HepG2 (cell line): ENCODE data around the gene DNMT3A. TPM values are rescaled to one million over a fixed set of nuclear protein-coding genes. Genes with fewer than 3 reads are reported as not detected.

Experiments
- CHD2 ChIP-seq: IDR thresholded peaks from 2 replicates; pipeline ENCODE4 v1.6.1; 2011; ENCODE audit warnings: low read depth, low read length, improper control_type of control experiment
- ISX ChIP-seq: sonication (generic); formaldehyde crosslinking; conservative IDR thresholded peaks from 2 replicates; pipeline ENCODE4 v1.5.0; 2020; ENCODE audit warnings: missing genetic modification reagents
- MBD4 ChIP-seq: IDR thresholded peaks from 2 replicates; pipeline ENCODE4 v1.6.1; 2012; ENCODE audit warnings: low read length, inconsistent platforms, borderline replicate concordance
- NCOR1 ChIP-seq: fragments of 200-600 bp; sonication (generic); IDR thresholded peaks from 2 replicates; pipeline ENCODE4 v1.7.0; 2017; ENCODE audit warnings: antibody characterized with exemption, low read length, borderline replicate concordance
- NFIC ChIP-seq: IDR thresholded peaks from 2 replicates; pipeline ENCODE4 v1.6.1; 2012; ENCODE audit warnings: mild to moderate bottlenecking, low read length, inconsistent platforms
- POLR2A ChIP-seq, 2 experiments: IDR thresholded peaks; 2 replicates each; pipeline ENCODE4 v1.6.1; 2011; ENCODE audit warnings: low read depth in 2 of 2, low read length in 2 of 2, mild to moderate bottlenecking in 1 of 2, moderate library complexity in 1 of 2; ENCODE audit not compliant: insufficient read depth in 1 of 2
- SP1 ChIP-seq, 2 experiments: fragments of 450-650 bp in 1 of 2; sonication (generic) in 1 of 2; formaldehyde crosslinking in 1 of 2; IDR thresholded peaks; 2 replicates each; pipeline versions ENCODE4 v1.4.0 to v1.6.1; 2016 to 2020; ENCODE audit warnings: missing genetic modification reagents in 1 of 2
- ZBTB40 ChIP-seq, 2 experiments: fragments of 450-650 bp in 1 of 2; sonication (generic) in 1 of 2; formaldehyde crosslinking in 1 of 2; IDR thresholded peaks; 2 replicates each; pipeline versions ENCODE4 v1.6.1 to v1.8.0; 2016 to 2022; ENCODE audit warnings: antibody characterized with exemption in 1 of 2, mild to moderate bottlenecking in 1 of 2, missing genetic modification reagents in 1 of 2
- ZMYM2 ChIP-seq: sonication (generic); formaldehyde crosslinking; IDR thresholded peaks from 2 replicates; pipeline ENCODE4 v1.8.0; 2022; ENCODE audit warnings: mild to moderate bottlenecking, missing genetic modification reagents
- ZNF138 ChIP-seq: sonication (generic); formaldehyde crosslinking; IDR thresholded peaks from 2 replicates; pipeline ENCODE4 v1.5.0; 2020; ENCODE audit warnings: mild to moderate bottlenecking, low read depth, missing genetic modification reagents
- ZNF383 ChIP-seq: sonication (generic); formaldehyde crosslinking; IDR thresholded peaks from 2 replicates; pipeline ENCODE4 v1.4.0; 2020; ENCODE audit warnings: missing genetic modification reagents, mild to moderate bottlenecking, borderline replicate concordance
- ZNF430 ChIP-seq: sonication (generic); formaldehyde crosslinking; IDR thresholded peaks from 2 replicates; pipeline ENCODE4 v1.9.0; 2021; ENCODE audit warnings: mild to moderate bottlenecking, missing genetic modification reagents
- ZNF615 ChIP-seq: sonication (generic); formaldehyde crosslinking; IDR thresholded peaks from 2 replicates; pipeline ENCODE4 v1.5.0; 2020; ENCODE audit warnings: mild to moderate bottlenecking, missing genetic modification reagents, borderline replicate concordance
- ZNF724P ChIP-seq: sonication (generic); formaldehyde crosslinking; IDR thresholded peaks from 2 replicates; pipeline ENCODE4 v1.8.0; 2022; ENCODE audit warnings: missing genetic modification reagents, borderline replicate concordance
- ZNF737 ChIP-seq: sonication (generic); formaldehyde crosslinking; IDR thresholded peaks from 2 replicates; pipeline ENCODE4 v1.5.0; 2020; ENCODE audit warnings: missing genetic modification reagents, mild to moderate bottlenecking, borderline replicate concordance
- ZNF777 ChIP-seq: sonication (generic); formaldehyde crosslinking; IDR thresholded peaks from 2 replicates; pipeline ENCODE4 v1.4.0; 2020; ENCODE audit warnings: missing genetic modification reagents
- ZNF850 ChIP-seq: sonication (generic); formaldehyde crosslinking; conservative IDR thresholded peaks from 2 replicates; pipeline ENCODE4 v1.9.0; 2021; ENCODE audit warnings: mild to moderate bottlenecking, missing genetic modification reagents
- ZSCAN31 ChIP-seq: sonication (generic); formaldehyde crosslinking; IDR thresholded peaks from 2 replicates; pipeline ENCODE4 v1.5.0; 2020; ENCODE audit warnings: low read depth, mild to moderate bottlenecking, missing genetic modification reagents
- polyA plus RNA-seq, 8 experiments: library from polyadenylated mRNA; depleted of rRNA in 3 of 8; stranded (reverse) in 7 of 8; unstranded in 1 of 8; fragments of >200 nt; fragmentation: Illumina TruSeq in 4 of 8; extraction: Trizol in 4 of 8; gene quantifications; 2 replicates each; pipeline versions ENCODE4 v1.2.1 to v1.2.3, GENCODE V29; 2011 to 2016; ENCODE audit warnings: low read depth in 4 of 8, missing spikeins in 1 of 8, mixed read lengths in 1 of 8; ENCODE audit not compliant: insufficient read depth in 1 of 8
- total RNA-seq, 5 experiments: library from RNA; depleted of rRNA; stranded (reverse); fragments of >200 nt; fragmentation: Illumina TruSeq; extraction: Trizol; gene quantifications; 2 replicates each; pipeline ENCODE4 v1.2.3, GENCODE V29; 2016; ENCODE audit warnings: low read depth in 1 of 5

DNMT3A gene
- total and polyA plus RNA-seq, 2 of the 13 experiments (the other 11 are each of a cell fraction or from before 2014, with no cell fraction given): 14.7 to 29.1 TPM

GRCh38 chr2:25251422-25252273, 90.1 kb downstream of the DNMT3A start (continued):
- TF ChIP-seq ZBTB40 (IDR thresholded peaks at IDR 0.05) (no peak), ZBTB40 (CRISPR knock-in tag; IDR thresholded peaks at IDR 0.05) (peak; percentile 94), ZNF615 (CRISPR knock-in tag) (peak; percentile 94), ZNF777 (CRISPR knock-in tag) (peak; percentile 85), MBD4 (no peak), NFIC (no peak), SP1 (IDR thresholded peaks at IDR 0.05) (no peak), SP1 (CRISPR knock-in tag; IDR thresholded peaks at IDR 0.05) (peak; percentile 85), ZSCAN31 (CRISPR knock-in tag) (peak; percentile 94), ISX (CRISPR knock-in tag) (no peak), ZNF724P (CRISPR knock-in tag) (peak; percentile 58; the same call in 1 of the 2 replicates), CHD2 (0 out of 2 replicates have a peak, but pooled peaks have one; percentile 7), ZNF430 (no peak; the same call in 1 of the 2 replicates), ZNF737 (CRISPR knock-in tag) (no peak), ZNF383 (CRISPR knock-in tag) (no peak; the same call in 1 of the 2 replicates), POLR2A (IDR thresholded peaks at IDR 0.05; ENCODE audit: insufficient read depth in 1 of 2, low read depth in 2 of 2, low read length in 2 of 2) (peak; percentile 79 to 87), NCOR1 (peak; percentile 91), ZNF138 (CRISPR knock-in tag) (peak; percentile 88), ZNF850 (CRISPR knock-in tag) (peak; percentile 59; the same call in 1 of the 2 replicates), ZMYM2 (CRISPR knock-in tag) (peak; percentile 74; the same call in 1 of the 2 replicates)
